Spleen (tissue), 11 donors: ENCODE measurements around the gene GRIA1. TPM values are rescaled to one million over a fixed set of nuclear protein-coding genes. Genes with fewer than 3 reads are reported as not detected.

Source experiments
- DNase-seq: peaks from one replicate; pipeline ENCODE4 v3.0.0-alpha.2; 2020
- H3K27ac ChIP-seq, 8 donors: fragments of 200-600 bp; sonication (generic) in 7 of 8; 1 replicate in 4 of 8; 2 replicates in 4 of 8; pipeline versions ENCODE4 v1.5.0 to v1.8.0; 2016 to 2021; ENCODE audit warnings: inconsistent platforms in 4 of 8, mild to moderate bottlenecking in 4 of 8, moderate library complexity in 1 of 8
- H3K27me3 ChIP-seq, 7 donors: fragments of 200-600 bp; sonication (generic) in 6 of 7; replicated peaks in 1 of 7; 1 replicate in 4 of 7; 2 replicates in 3 of 7; pipeline versions ENCODE4 v1.5.0 to v1.8.0; 2016 to 2021; ENCODE audit warnings: inconsistent platforms in 3 of 7, mild to moderate bottlenecking in 1 of 7
- H3K36me3 ChIP-seq, 6 donors: fragments of 200-600 bp; sonication (generic) in 5 of 6; 1 replicate in 4 of 6; 2 replicates in 2 of 6; pipeline versions ENCODE4 v1.5.0 to v1.8.0; 2016 to 2021; ENCODE audit warnings: inconsistent platforms in 2 of 6
- H3K4me1 ChIP-seq, 6 donors: fragments of 200-600 bp; sonication (generic) in 5 of 6; 1 replicate in 3 of 6; 2 replicates in 3 of 6; pipeline versions ENCODE4 v1.5.0 to v1.8.0; 2016 to 2021; ENCODE audit warnings: inconsistent platforms in 3 of 6
- H3K4me3 ChIP-seq, 8 donors: fragments of 200-600 bp; sonication (generic) in 7 of 8; 1 replicate in 4 of 8; 2 replicates in 4 of 8; pipeline versions ENCODE4 v1.5.0 to v1.8.0; 2016 to 2021; ENCODE audit warnings: inconsistent platforms in 4 of 8, mild to moderate bottlenecking in 4 of 8, moderate library complexity in 2 of 8
- H3K9me3 ChIP-seq, 8 donors: fragments of 200-600 bp; sonication (generic) in 7 of 8; 1 replicate in 4 of 8; 2 replicates in 4 of 8; pipeline versions ENCODE4 v1.5.0 to v1.8.0; 2016 to 2021; ENCODE audit warnings: inconsistent platforms in 4 of 8
- POLR2A ChIP-seq, 3 donors: fragments of 450-650 bp; IDR thresholded peaks; one replicate each; pipeline ENCODE4 v1.5.1; 2017; ENCODE audit warnings: antibody characterized with exemption in 3 of 3, mild to moderate bottlenecking in 1 of 3
- POLR2AphosphoS5 ChIP-seq, 3 donors: sonication (generic); formaldehyde crosslinking; IDR thresholded peaks; one replicate each; pipeline ENCODE4 v1.5.1; 2017; ENCODE audit warnings: antibody characterized with exemption in 3 of 3
- WGBS, 5 donors: extraction: QIAGEN DNeasy Blood & Tissue Kit in 3 of 5; methylation state at CpG; one replicate each; pipeline versions ENCODE4 v1.1.5 to v1.1.7; 2013 to 2018; 5-methylcytosine and 5-hydroxymethylcytosine counted together
- intact Hi-C: fragments of 100-400 bp; cut with DNase I; formaldehyde crosslinking; loops from one replicate; pipeline ENCODE4 v1.15.0; 2023; ENCODE audit warnings: low total_unique reads
- polyA plus RNA-seq, 3 donors: library from polyadenylated mRNA; stranded (reverse); fragments of 200-250 nt; gene quantifications; one replicate each; pipeline ENCODE4 v1.2.1, GENCODE V29; 2013
- total RNA-seq, 7 donors: library from RNA; depleted of rRNA in 3 of 7; stranded (reverse); fragments of >200 nt in 3 of 7; fragmentation: NEBNext Ultra II Directional in 4 of 7; extraction: Animal tissue kit (Norgen Biotek cat#: 25700) in 4 of 7; gene quantifications; one replicate each; pipeline versions ENCODE4 v1.1.0 to v1.2.1, GENCODE V29; 2016 to 2021
- TF ChIP-seq, protein P1 (sequence below), 11 experiments: fragments of 200-600 bp in 7 of 11; fragments of 450-650 bp in 4 of 11; sonication (generic) in 4 of 11; IDR thresholded peaks in 8 of 11; conservative IDR thresholded peaks in 3 of 11; 1 replicate in 7 of 11; 2 replicates in 4 of 11; pipeline versions ENCODE4 v1.4.0 to v1.8.0; 2016 to 2021; ENCODE audit warnings: antibody characterized with exemption in 11 of 11, inconsistent platforms in 4 of 11, mild to moderate bottlenecking in 1 of 11
- donor health status: healthy with polysubstance abuse.
- donor health status: DM: no; HTN: no; CAD: no; lungs with moderate emphysema.
- donor health status: DM: no; HTN: no; CAD: no.
- donor health status: Bipolar disorder and iron deficiency.
- donor health status: healthy.
- donor health status: DM: no; HTN: no; CAD: no.
- donor health status: DM: yes; HTN: yes; CAD: no.

The GRIA1 gene
- total and polyA plus RNA-seq, 10 donors, result 0.02 to 0.19 (median 0.09) TPM; not detected in 6

- Histone ChIP-seq H3K9me3 (no peaks in the 10 kb centered on the region), H3K4me3 (no peak overlapping the region), H3K27ac (no peak overlapping the region), H3K4me1 (no peaks in the 10 kb centered on the region), H3K36me3 (no peaks in the 10 kb centered on the region), H3K27me3 (no peaks in the 10 kb centered on the region)
- no peak for DNase-seq
- TF ChIP-seq, protein P1, sequence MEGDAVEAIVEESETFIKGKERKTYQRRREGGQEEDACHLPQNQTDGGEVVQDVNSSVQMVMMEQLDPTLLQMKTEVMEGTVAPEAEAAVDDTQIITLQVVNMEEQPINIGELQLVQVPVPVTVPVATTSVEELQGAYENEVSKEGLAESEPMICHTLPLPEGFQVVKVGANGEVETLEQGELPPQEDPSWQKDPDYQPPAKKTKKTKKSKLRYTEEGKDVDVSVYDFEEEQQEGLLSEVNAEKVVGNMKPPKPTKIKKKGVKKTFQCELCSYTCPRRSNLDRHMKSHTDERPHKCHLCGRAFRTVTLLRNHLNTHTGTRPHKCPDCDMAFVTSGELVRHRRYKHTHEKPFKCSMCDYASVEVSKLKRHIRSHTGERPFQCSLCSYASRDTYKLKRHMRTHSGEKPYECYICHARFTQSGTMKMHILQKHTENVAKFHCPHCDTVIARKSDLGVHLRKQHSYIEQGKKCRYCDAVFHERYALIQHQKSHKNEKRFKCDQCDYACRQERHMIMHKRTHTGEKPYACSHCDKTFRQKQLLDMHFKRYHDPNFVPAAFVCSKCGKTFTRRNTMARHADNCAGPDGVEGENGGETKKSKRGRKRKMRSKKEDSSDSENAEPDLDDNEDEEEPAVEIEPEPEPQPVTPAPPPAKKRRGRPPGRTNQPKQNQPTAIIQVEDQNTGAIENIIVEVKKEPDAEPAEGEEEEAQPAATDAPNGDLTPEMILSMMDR (IDR thresholded peaks at IDR 0.05 in 8 of 11, conservative IDR thresholded peaks at IDR 0.05 in 3 of 11), result no peak
- no peak for TF ChIP-seq POLR2AphosphoS5 (IDR thresholded peaks at IDR 0.05)
- intact Hi-C loops, result no loop called here
- 86 to 93% (median 91%) methylated on average over 2 of the region's 2 CpGs for WGBS, 5 donors
Observed at GRCh38 chr5:153520952-153521351, 30.5 kb downstream of the GRIA1 start.

DNA sequence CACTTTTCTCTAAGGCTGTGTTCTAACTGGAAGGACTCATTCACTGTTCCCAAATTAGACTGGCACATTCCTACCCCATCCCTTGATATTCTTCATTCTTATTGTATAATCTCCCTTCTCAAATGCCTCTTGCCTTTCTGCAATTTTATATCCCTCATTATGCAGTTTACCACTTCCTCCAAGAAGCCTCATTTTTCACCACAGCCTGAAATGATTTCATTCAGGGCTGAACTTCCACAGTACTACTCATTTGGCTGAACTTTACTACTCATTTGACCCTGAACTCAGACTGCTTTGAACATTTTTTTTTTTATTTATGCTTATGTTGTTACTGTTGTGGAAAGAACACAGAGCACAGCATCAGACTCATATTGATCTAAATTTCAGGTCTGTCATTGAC lies 32.7 kb downstream of the GRIA1 start:
- no peak for DNase-seq
- H3K36me3 ChIP-seq, result no peaks in the 10 kb centered on the region
- TF ChIP-seq POLR2A (IDR thresholded peaks at IDR 0.05) (no peak), POLR2AphosphoS5 (IDR thresholded peaks at IDR 0.05) (no peak)
- TF ChIP-seq, protein P1 (IDR thresholded peaks at IDR 0.05 in 8 of 11, conservative IDR thresholded peaks at IDR 0.05 in 3 of 11), result no peak
- H3K27me3 ChIP-seq, result no peaks in the 10 kb centered on the region
- no peaks in the 10 kb centered on the region for H3K9me3 ChIP-seq
- H3K27ac ChIP-seq, result peak overlapping the region in 2 of 8 donors; percentile 19 to 34
- H3K4me3 ChIP-seq, result no peak overlapping the region
- no peaks in the 10 kb centered on the region for H3K4me1 ChIP-seq
- intact Hi-C loops, result no loop called here

GRCh38 chr5:153523831-153524230 lies 33.4 kb downstream of the GRIA1 start:
- Histone ChIP-seq H3K4me3 (no peak overlapping the region), H3K36me3 (no peaks in the 10 kb centered on the region), H3K9me3 (no peaks in the 10 kb centered on the region), H3K27me3 (no peaks in the 10 kb centered on the region), H3K27ac (peak overlapping the region in 2 of 8 donors; percentile 19 to 34), H3K4me1 (no peaks in the 10 kb centered on the region)
- intact Hi-C loops, result no loop called here
- whole genome bisulfite sequencing, 5 donors, result 52 to 78% (median 70%) methylated on average over 5 of the region's 5 CpGs
- TF ChIP-seq, protein P1 (IDR thresholded peaks at IDR 0.05 in 8 of 11, conservative IDR thresholded peaks at IDR 0.05 in 3 of 11), result no peak
- no peak for TF ChIP-seq POLR2AphosphoS5 (IDR thresholded peaks at IDR 0.05)
- no peak for DNase-seq

DNA sequence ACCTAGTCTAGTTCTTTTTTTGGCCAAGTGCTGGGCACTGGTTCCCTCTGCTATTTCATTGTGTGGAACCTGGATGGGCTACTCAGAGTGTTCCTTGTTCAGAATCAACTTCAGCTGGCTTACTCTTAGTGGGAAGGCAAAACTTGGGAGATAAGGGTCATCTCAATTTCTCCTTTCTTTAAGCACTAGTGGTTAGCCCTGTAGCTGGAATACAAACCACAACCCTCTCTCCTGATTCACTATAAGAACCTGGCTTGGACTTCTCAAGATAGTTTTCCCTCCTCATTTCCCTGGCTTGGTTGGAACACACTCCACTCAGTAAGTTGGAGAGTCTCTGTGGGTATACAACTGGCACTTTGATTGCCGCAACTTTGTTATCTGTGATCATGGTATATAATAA lies 35.1 kb downstream of the GRIA1 start:
- WGBS, 5 donors, result 91 to 100% (median 98%) methylated on average over 1 of the region's 1 CpG
- Histone ChIP-seq H3K27ac (no peak overlapping the region), H3K4me3 (no peak overlapping the region), H3K9me3 (no peaks in the 10 kb centered on the region), H3K27me3 (no peaks in the 10 kb centered on the region), H3K4me1 (no peaks in the 10 kb centered on the region), H3K36me3 (no peaks in the 10 kb centered on the region)
- DNase-seq, result no peak
- TF ChIP-seq, protein P1 (IDR thresholded peaks at IDR 0.05 in 8 of 11, conservative IDR thresholded peaks at IDR 0.05 in 3 of 11), result no peak
- TF ChIP-seq POLR2A (IDR thresholded peaks at IDR 0.05) (no peak), POLR2AphosphoS5 (IDR thresholded peaks at IDR 0.05) (no peak)
- intact Hi-C loops, result no loop called here
